Endothelial cell of umbilical vein (primary cell): ENCODE results near the gene CRACR2A. TPM values are rescaled to one million over a fixed set of nuclear protein-coding genes. Genes with fewer than 3 reads are reported as not detected.

Experiments
- BruUV-seq: library from RNA; stranded (reverse); fragments of 400-500 nt; replicated peaks from 2 replicates; lab custom pipeline; 2021; lab: Mats Ljungman, UMichigan
- CTCF ChIA-PET: fragments of 300-600, 350-600 bp; sonication (Branson Sonifier 250); formaldehyde crosslinking; loops from one replicate; lab custom pipeline; 2021; ENCODE audit warnings: antibody characterized with exemption, inconsistent platforms; lab: Charles Lee
- POLR2A ChIA-PET: fragments of 300-600, 350-600 bp; sonication (Branson Sonifier 250); formaldehyde crosslinking; loops from one replicate; lab custom pipeline; 2021; ENCODE audit warnings: antibody characterized with exemption, inconsistent platforms; lab: Charles Lee
- DNase-seq: peaks from one replicate; pipeline ENCODE4 v3.0.0-alpha.2; 2011; ENCODE audit warnings: low read depth, low spot score
- FAIRE-seq: peaks from 2 replicates; lab custom pipeline; 2011; peaks lifted over from hg19 to GRCh38; lab: Jason Lieb, UNC
- H2AFZ ChIP-seq: 2 replicates; pipeline ENCODE4 v1.6.0; 2012; ENCODE audit warnings: low read depth, low read length, control low read depth, inconsistent platforms
- H3K27ac ChIP-seq: 2 replicates; pipeline ENCODE4 v1.5.1; 2011; ENCODE audit warnings: low read depth, mild to moderate bottlenecking, control low read depth, low read length, moderate library complexity; ENCODE audit not compliant: insufficient read depth
- H3K27me3 ChIP-seq, 2 experiments: 2 replicates each; pipeline versions ENCODE4 v1.6.0 to v1.6.1; 2011; ENCODE audit warnings: low read length in 2 of 2, mixed read lengths in 1 of 2; ENCODE audit not compliant: control insufficient read depth in 2 of 2, insufficient read depth in 2 of 2
- H3K36me3 ChIP-seq, 2 experiments: 2 replicates in 1 of 2; 3 replicates in 1 of 2; pipeline ENCODE4 v1.5.1; 2011; ENCODE audit warnings: low read length in 2 of 2, mild to moderate bottlenecking in 1 of 2, moderate library complexity in 1 of 2; ENCODE audit not compliant: control insufficient read depth in 2 of 2, insufficient read depth in 2 of 2; ENCODE audit errors: extremely low read depth in 1 of 2
- H3K4me1 ChIP-seq: 3 replicates; pipeline ENCODE4 v1.5.1; 2011; ENCODE audit warnings: mild to moderate bottlenecking, low read length; ENCODE audit not compliant: control insufficient read depth, insufficient read depth; ENCODE audit errors: extremely low read depth
- H3K4me2 ChIP-seq: 2 replicates; pipeline ENCODE4 v1.6.1; 2011; ENCODE audit warnings: low read length, control low read depth, mixed read lengths; ENCODE audit not compliant: insufficient read depth
- H3K4me3 ChIP-seq, 3 experiments: fragments of 200-600 bp in 1 of 3; sonication (generic), shearing (Covaris generic) in 1 of 3; replicated peaks in 1 of 3; 2 replicates each; pipeline ENCODE4 v1.5.1; 2011 to 2016; ENCODE audit warnings: control low read depth in 3 of 3, low read length in 3 of 3, mild to moderate bottlenecking in 2 of 3, inconsistent platforms in 1 of 3, low read depth in 1 of 3, moderate library complexity in 1 of 3; ENCODE audit not compliant: insufficient read depth in 1 of 3
- H3K79me2 ChIP-seq: 2 replicates; pipeline ENCODE4 v1.6.0; 2012; ENCODE audit warnings: low read length, inconsistent platforms; ENCODE audit not compliant: control insufficient read depth, insufficient read depth
- H3K9ac ChIP-seq: replicated peaks from 2 replicates; pipeline ENCODE3; 2011; ENCODE audit warnings: low read length, control low read depth; ENCODE audit not compliant: insufficient read depth; ENCODE audit errors: extremely low read depth
- H3K9me1 ChIP-seq: replicated peaks from 3 replicates; pipeline ENCODE4 v1.6.0; 2011; ENCODE audit warnings: mild to moderate bottlenecking, low read length; ENCODE audit not compliant: control insufficient read depth, insufficient read depth; ENCODE audit errors: extremely low read depth
- H3K9me3 ChIP-seq: replicated peaks from 2 replicates; pipeline ENCODE4 v1.5.1; 2012; ENCODE audit warnings: low read length, inconsistent platforms; ENCODE audit not compliant: control insufficient read depth, insufficient read depth
- H4K20me1 ChIP-seq: replicated peaks from 2 replicates; pipeline ENCODE3; 2011; ENCODE audit warnings: mild to moderate bottlenecking, low read length; ENCODE audit not compliant: control insufficient read depth, insufficient read depth; ENCODE audit errors: extremely low read depth
- CTCF ChIP-seq, 2 donors: IDR thresholded peaks; 1 replicate in 1 of 2; 2 replicates in 1 of 2; pipeline ENCODE4 v1.5.1; 2011; ENCODE audit warnings: low read length in 2 of 2, mild to moderate bottlenecking in 2 of 2, moderate library complexity in 2 of 2, control low read depth in 1 of 2, inconsistent platforms in 1 of 2, low read depth in 1 of 2; ENCODE audit not compliant: insufficient read depth in 1 of 2; ENCODE audit errors: extremely low read depth in 1 of 2
- EZH2 ChIP-seq: IDR thresholded peaks from 2 replicates; pipeline ENCODE4 v1.6.1; 2012; ENCODE audit warnings: borderline replicate concordance, low read depth, mild to moderate bottlenecking, moderate library complexity, low read length, inconsistent platforms; ENCODE audit not compliant: severe bottlenecking
- FOS ChIP-seq: IDR thresholded peaks from 2 replicates; pipeline ENCODE4 v1.6.1; 2011; ENCODE audit warnings: mild to moderate bottlenecking, low read length, moderate library complexity, borderline replicate concordance; ENCODE audit not compliant: insufficient read depth
- GATA2 ChIP-seq: IDR thresholded peaks from 2 replicates; pipeline ENCODE4 v1.7.0; 2011; ENCODE audit warnings: low read depth, mild to moderate bottlenecking, moderate library complexity, mixed read lengths, low read length; ENCODE audit not compliant: insufficient read length, insufficient read depth
- JUN ChIP-seq: IDR thresholded peaks from 2 replicates; pipeline ENCODE4 v1.6.1; 2011; ENCODE audit warnings: borderline replicate concordance, low read depth; ENCODE audit not compliant: insufficient read length, insufficient read depth
- MAX ChIP-seq: IDR thresholded peaks from 2 replicates; pipeline ENCODE4 v1.6.1; 2011; ENCODE audit not compliant: insufficient read depth, insufficient read length
- MYC ChIP-seq: IDR thresholded peaks from one replicate; pipeline ENCODE4 v1.6.1; 2011; ENCODE audit warnings: mild to moderate bottlenecking, low read depth, low read length
- POLR2A ChIP-seq: IDR thresholded peaks from 2 replicates; pipeline ENCODE4 v1.6.1; 2012; ENCODE audit warnings: low read depth, mild to moderate bottlenecking, control low read depth, low read length
- POLR2AphosphoS5 ChIP-seq: IDR thresholded peaks from 2 replicates; pipeline ENCODE4 v1.6.1; 2012; ENCODE audit warnings: low read depth, mild to moderate bottlenecking, control low read depth, low read length, moderate library complexity; ENCODE audit not compliant: insufficient read depth
- dilution Hi-C: fragments of 300-500 bp; cut with MboI; formaldehyde crosslinking; loops from one replicate; pipeline ENCODE4 v1.15.0; 2019; ENCODE audit warnings: low sequenced_read_pairs; ENCODE audit not compliant: extremely low pct_ligation_motif_present
- intact Hi-C: fragments of 100-400 bp; cut with micrococcal nuclease; formaldehyde crosslinking; loops from one replicate; pipeline ENCODE4 v1.10.0; 2022
- polyA plus RNA-seq, 4 experiments: library from polyadenylated mRNA; depleted of rRNA in 3 of 4; stranded (reverse) in 3 of 4; unstranded in 1 of 4; fragments of >200 nt; gene quantifications; 2 replicates each; pipeline versions ENCODE4 v1.2.1 to v1.2.3, GENCODE V29; 2011 to 2012; ENCODE audit warnings: missing spikeins in 1 of 4
- total RNA-seq: library from RNA; stranded (reverse); gene quantifications from 2 replicates; pipeline ENCODE4 v1.2.3, GENCODE V29; 2021

The CRACR2A gene
- total and polyA plus RNA-seq, 2 donors (not counting 3 experiments of a cell fraction or from before 2014, with no cell fraction given) = 4.4 to 15.9 TPM

GRCh38 chr12:3732901-3733300 is 20.0 kb downstream of the CRACR2A start:
- no peaks in the 10 kb centered on the region for H3K9me3 ChIP-seq
- ChIA-PET CTCF (no interaction called here), POLR2A (no interaction called here)
- no peaks in the 10 kb centered on the region for H3K36me3 ChIP-seq
- no TSS peak for BruUV-seq
- no peak for FAIRE-seq
- H2AFZ ChIP-seq = no peak overlapping the region
- dilution Hi-C loops (no loop called here), intact Hi-C loops (no loop called here)
- TF ChIP-seq EZH2 (no peak), POLR2AphosphoS5 (no peak), CTCF (IDR thresholded peaks at IDR 0.05; ENCODE audit: extremely low read depth in 1 of 2, insufficient read depth in 1 of 2, low read depth in 1 of 2, low read length in 2 of 2) (no peak), MYC (no peak), FOS (no peak), POLR2A (no peak), MAX (no peak), JUN (no peak), GATA2 (no peak)
- no peak overlapping the region for H3K4me3 ChIP-seq
- H3K27me3 ChIP-seq = no peaks in the 10 kb centered on the region
- no peak overlapping the region for H3K4me2 ChIP-seq
- no peaks in the 10 kb centered on the region for H3K79me2 ChIP-seq
- no peak overlapping the region for H3K27ac ChIP-seq
- no peaks in the 10 kb centered on the region for H4K20me1 ChIP-seq
- no peaks in the 10 kb centered on the region for H3K4me1 ChIP-seq
- H3K9me1 ChIP-seq = no peaks in the 10 kb centered on the region
- H3K9ac ChIP-seq = no peak overlapping the region
- no peak for DNase-seq
